Neural progenitor cell (in vitro differentiated cells): Measurements from ENCODE around the gene FRMD5. TPM values are rescaled to one million over a fixed set of nuclear protein-coding genes. Genes with fewer than 3 reads are reported as not detected.

Experiments used
- DNase-seq: peaks from one replicate; pipeline ENCODE4 v3.0.0-alpha.2; 2016; ENCODE audit warnings: low spot score
- H2AFZ ChIP-seq: fragments of 200-600 bp; sonication (generic); replicated peaks from 2 replicates; pipeline ENCODE4 v1.6.1; 2016; ENCODE audit warnings: antibody characterized with exemption
- H3F3A ChIP-seq: fragments of 200-600 bp; sonication (generic); 2 replicates; pipeline ENCODE4 v1.6.1; 2016; ENCODE audit warnings: antibody characterized with exemption, low read depth
- H3K27ac ChIP-seq: fragments of 200-600 bp; sonication (generic); 2 replicates; pipeline ENCODE4 v1.5.1; 2016; ENCODE audit warnings: mild to moderate bottlenecking
- H3K27me3 ChIP-seq: fragments of 200-600 bp; sonication (generic); 2 replicates; pipeline ENCODE4 v1.6.1; 2016; ENCODE audit warnings: mild to moderate bottlenecking, moderate library complexity
- H3K36me3 ChIP-seq: fragments of 200-600 bp; sonication (generic); 2 replicates; pipeline ENCODE4 v1.5.1; 2016
- H3K4me1 ChIP-seq: fragments of 200-600 bp; sonication (generic); 2 replicates; pipeline ENCODE4 v1.6.1; 2016; ENCODE audit warnings: mixed run types
- H3K4me2 ChIP-seq: fragments of 200-600 bp; sonication (generic); 2 replicates; pipeline ENCODE4 v1.6.1; 2016
- H3K4me3 ChIP-seq: fragments of 200-600 bp; sonication (generic); 2 replicates; pipeline ENCODE4 v1.5.1; 2016
- H3K79me2 ChIP-seq: fragments of 200-600 bp; sonication (generic); 2 replicates; pipeline ENCODE4 v1.6.1; 2016; ENCODE audit warnings: low read depth
- H3K9ac ChIP-seq: fragments of 200-600 bp; sonication (generic); 2 replicates; pipeline ENCODE4 v1.6.1; 2016
- H3K9me3 ChIP-seq: fragments of 200-600 bp; sonication (generic); 2 replicates; pipeline ENCODE4 v1.5.1; 2016; ENCODE audit warnings: low read depth
- H4K20me1 ChIP-seq: fragments of 200-600 bp; sonication (generic); 2 replicates; pipeline ENCODE4 v1.6.1; 2016; ENCODE audit warnings: low read depth
- H3K27ac Mint-ChIP-seq: 3 replicates; pipeline ENCODE4 v1.8.0; 2021; ENCODE audit warnings: mixed read lengths
- H3K27me3 Mint-ChIP-seq: 2 replicates; pipeline ENCODE4 v1.8.0; 2022; ENCODE audit warnings: low read depth, mild to moderate bottlenecking, inconsistent platforms, moderate library complexity, mixed read lengths; ENCODE audit not compliant: insufficient read depth
- H3K36me3 Mint-ChIP-seq: 3 replicates; pipeline ENCODE4 v1.8.0; 2021; ENCODE audit warnings: mixed read lengths
- H3K4me1 Mint-ChIP-seq: 3 replicates; pipeline ENCODE4 v1.8.0; 2021; ENCODE audit warnings: mixed read lengths
- H3K4me3 Mint-ChIP-seq: 3 replicates; pipeline ENCODE4 v1.8.0; 2021; ENCODE audit warnings: mild to moderate bottlenecking, moderate library complexity, mixed read lengths
- H3K9me3 Mint-ChIP-seq: 3 replicates; pipeline ENCODE4 v1.8.0; 2020; ENCODE audit warnings: mixed read lengths
- CTCF ChIP-seq: fragments of 200-600 bp; sonication (generic); IDR thresholded peaks from 2 replicates; pipeline ENCODE4 v1.5.1; 2017; ENCODE audit warnings: antibody characterized with exemption, mild to moderate bottlenecking
- EZH2 ChIP-seq: fragments of 200-600 bp; sonication (generic); IDR thresholded peaks from 2 replicates; pipeline ENCODE4 v1.6.1; 2017; ENCODE audit warnings: antibody characterized with exemption, mild to moderate bottlenecking, moderate library complexity
- EZH2phosphoT487 ChIP-seq: fragments of 200-600 bp; sonication (generic); IDR thresholded peaks from 2 replicates; pipeline ENCODE4 v1.6.1; 2017; ENCODE audit warnings: antibody characterized with exemption
- total RNA-seq: library from RNA; depleted of rRNA; stranded (reverse); fragments of >200 nt; gene quantifications from 2 replicates; pipeline ENCODE4 v1.2.3, GENCODE V29; 2015; ENCODE audit warnings: low replicate concordance

The FRMD5 gene
- total RNA-seq, 1 donor from 2014 or later, result 10.1 TPM

GRCh38 chr15:44099671-44100070, 95.4 kb downstream of the FRMD5 start:
- no peak overlapping the region for H2AFZ ChIP-seq
- H3K27ac ChIP-seq, result no peak overlapping the region
- no peak overlapping the region for H3K4me3 Mint-ChIP-seq

GRCh38 chr15:44097552-44097951, 97.5 kb downstream of the FRMD5 start:
- no peaks in the 10 kb centered on the region for H3K27me3 ChIP-seq
- no peaks in the 10 kb centered on the region for H3K9me3 Mint-ChIP-seq
- no peak overlapping the region for H3K4me3 Mint-ChIP-seq
- H3K4me1 Mint-ChIP-seq, result peaks cover 11% of the 10 kb centered on the region
- H3K4me1 ChIP-seq, result peaks cover 8% of the 10 kb centered on the region
- H3K27ac Mint-ChIP-seq, result no peak overlapping the region
- TF ChIP-seq CTCF, result no peak
- no peak for TF ChIP-seq EZH2phosphoT487
- no peak for TF ChIP-seq EZH2
- H3K9me3 ChIP-seq, result no peaks in the 10 kb centered on the region
- H2AFZ ChIP-seq, result no peak overlapping the region
- peaks cover 2% of the 10 kb centered on the region for H4K20me1 ChIP-seq
- no peaks in the 10 kb centered on the region for H3K36me3 ChIP-seq
- no peaks in the 10 kb centered on the region for H3F3A ChIP-seq
- H3K4me3 ChIP-seq, result no peak overlapping the region
- no peak overlapping the region for H3K4me2 ChIP-seq
- H3K9ac ChIP-seq, result no peak overlapping the region
- H3K36me3 Mint-ChIP-seq, result no peaks in the 10 kb centered on the region
- no peaks in the 10 kb centered on the region for H3K79me2 ChIP-seq
- peaks cover 8% of the 10 kb centered on the region for H3K27me3 Mint-ChIP-seq
- no peak overlapping the region for H3K27ac ChIP-seq
- DNase-seq, result no peak

More at GRCh38 chr15:44099671-44100070, 95.4 kb downstream of the FRMD5 start:
- Histone ChIP-seq H3K4me3 (no peak overlapping the region), H3K79me2 (no peaks in the 10 kb centered on the region), H3K9me3 (no peaks in the 10 kb centered on the region), H3K27me3 (no peaks in the 10 kb centered on the region), H3K4me2 (no peak overlapping the region), H3K9ac (no peak overlapping the region), H4K20me1 (peaks cover 8% of the 10 kb centered on the region), H3K36me3 (no peaks in the 10 kb centered on the region), H3K4me1 (peaks cover 15% of the 10 kb centered on the region), H3F3A (no peaks in the 10 kb centered on the region)
- TF ChIP-seq EZH2, result no peak
- no peak for TF ChIP-seq CTCF
- no peak for TF ChIP-seq EZH2phosphoT487
- no peak overlapping the region for H3K27ac Mint-ChIP-seq
- H3K36me3 Mint-ChIP-seq, result no peaks in the 10 kb centered on the region
- H3K4me1 Mint-ChIP-seq, result peaks cover 21% of the 10 kb centered on the region
- DNase-seq, result no peak
- peaks cover 6% of the 10 kb centered on the region for H3K27me3 Mint-ChIP-seq
- H3K9me3 Mint-ChIP-seq, result no peaks in the 10 kb centered on the region

GRCh38 chr15:44096596-44096995, 98.5 kb downstream of the FRMD5 start:
- no peak overlapping the region for H3K4me3 ChIP-seq
- H4K20me1 ChIP-seq, result no peaks in the 10 kb centered on the region
- H3K36me3 ChIP-seq, result no peaks in the 10 kb centered on the region
- TF ChIP-seq EZH2 (no peak), EZH2phosphoT487 (no peak), CTCF (no peak)
- no peak for DNase-seq
- H3K27me3 ChIP-seq, result no peaks in the 10 kb centered on the region
- no peaks in the 10 kb centered on the region for H3K36me3 Mint-ChIP-seq
- no peak overlapping the region for H3K4me2 ChIP-seq
- H3K4me3 Mint-ChIP-seq, result no peak overlapping the region
- no peak overlapping the region for H3K9ac ChIP-seq
- H3K27ac ChIP-seq, result no peak overlapping the region
- H3K4me1 Mint-ChIP-seq, result peaks cover 3% of the 10 kb centered on the region
- H3K27ac Mint-ChIP-seq, result no peak overlapping the region
- H3F3A ChIP-seq, result no peaks in the 10 kb centered on the region
- H2AFZ ChIP-seq, result no peak overlapping the region
- peaks cover 8% of the 10 kb centered on the region for H3K27me3 Mint-ChIP-seq
- H3K9me3 ChIP-seq, result no peaks in the 10 kb centered on the region
- no peaks in the 10 kb centered on the region for H3K79me2 ChIP-seq
- H3K9me3 Mint-ChIP-seq, result no peaks in the 10 kb centered on the region
- no peaks in the 10 kb centered on the region for H3K4me1 ChIP-seq
